Osteocyte (in vitro differentiated cells): ENCODE data around the gene HARBI1. TPM values are rescaled to one million over a fixed set of nuclear protein-coding genes. Genes with fewer than 3 reads are reported as not detected.

ENCODE experiments used
- DNase-seq: peaks from one replicate; pipeline ENCODE4 v3.0.0; 2021; ENCODE audit warnings: mixed read lengths; ENCODE audit not compliant: unreplicated experiment; ENCODE audit errors: extremely low spot score
- H3K27ac Mint-ChIP-seq: one replicate; pipeline ENCODE4 v1.8.0; 2021; ENCODE audit warnings: mild to moderate bottlenecking, mixed read lengths; ENCODE audit not compliant: unreplicated experiment
- H3K27me3 Mint-ChIP-seq: one replicate; pipeline ENCODE4 v1.8.0; 2021; ENCODE audit warnings: mixed read lengths; ENCODE audit not compliant: unreplicated experiment
- H3K36me3 Mint-ChIP-seq: one replicate; pipeline ENCODE4 v1.8.0; 2021; ENCODE audit warnings: mixed read lengths; ENCODE audit not compliant: unreplicated experiment
- H3K4me1 Mint-ChIP-seq: one replicate; pipeline ENCODE4 v1.8.0; 2021; ENCODE audit warnings: mixed read lengths; ENCODE audit not compliant: unreplicated experiment
- H3K4me3 Mint-ChIP-seq: one replicate; pipeline ENCODE4 v1.8.0; 2021; ENCODE audit warnings: mild to moderate bottlenecking, moderate library complexity, mixed read lengths; ENCODE audit not compliant: unreplicated experiment
- H3K9me3 Mint-ChIP-seq: one replicate; pipeline ENCODE4 v1.8.0; 2021; ENCODE audit warnings: mixed read lengths; ENCODE audit not compliant: unreplicated experiment
- total RNA-seq: library from RNA; stranded (reverse); gene quantifications from 2 replicates; pipeline ENCODE4 v1.2.1, GENCODE V29; 2021
- TF ChIP-seq, protein P1 (sequence below): fragments of 200-600 bp; sonication (generic); IDR thresholded peaks from 2 replicates; pipeline ENCODE4 v1.5.0; 2021; ENCODE audit warnings: antibody characterized with exemption, mild to moderate bottlenecking, moderate library complexity

HARBI1 gene
- total RNA-seq, 1 donor from 2014 or later: 6.7 TPM

DNA sequence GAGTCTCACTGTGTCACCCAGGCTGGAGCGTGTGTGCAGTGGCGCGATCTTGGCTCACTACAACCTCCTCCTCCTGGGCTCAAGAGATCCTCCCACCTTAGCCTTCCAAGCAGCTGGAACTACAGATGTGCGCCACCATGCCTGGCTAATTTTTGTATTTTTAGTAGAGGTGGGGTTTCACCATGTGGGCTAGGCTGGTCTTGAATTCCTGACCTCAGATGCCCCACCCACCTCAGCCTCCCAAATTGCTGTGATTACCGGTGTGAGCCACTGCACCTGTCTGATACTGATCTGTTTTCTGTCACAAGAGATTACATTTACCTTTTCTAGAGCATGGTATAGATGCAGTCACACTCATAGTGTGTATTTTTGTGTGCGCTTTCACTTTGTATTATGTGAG, 11.9 kb upstream of the HARBI1 start:
- TF ChIP-seq, protein P1, sequence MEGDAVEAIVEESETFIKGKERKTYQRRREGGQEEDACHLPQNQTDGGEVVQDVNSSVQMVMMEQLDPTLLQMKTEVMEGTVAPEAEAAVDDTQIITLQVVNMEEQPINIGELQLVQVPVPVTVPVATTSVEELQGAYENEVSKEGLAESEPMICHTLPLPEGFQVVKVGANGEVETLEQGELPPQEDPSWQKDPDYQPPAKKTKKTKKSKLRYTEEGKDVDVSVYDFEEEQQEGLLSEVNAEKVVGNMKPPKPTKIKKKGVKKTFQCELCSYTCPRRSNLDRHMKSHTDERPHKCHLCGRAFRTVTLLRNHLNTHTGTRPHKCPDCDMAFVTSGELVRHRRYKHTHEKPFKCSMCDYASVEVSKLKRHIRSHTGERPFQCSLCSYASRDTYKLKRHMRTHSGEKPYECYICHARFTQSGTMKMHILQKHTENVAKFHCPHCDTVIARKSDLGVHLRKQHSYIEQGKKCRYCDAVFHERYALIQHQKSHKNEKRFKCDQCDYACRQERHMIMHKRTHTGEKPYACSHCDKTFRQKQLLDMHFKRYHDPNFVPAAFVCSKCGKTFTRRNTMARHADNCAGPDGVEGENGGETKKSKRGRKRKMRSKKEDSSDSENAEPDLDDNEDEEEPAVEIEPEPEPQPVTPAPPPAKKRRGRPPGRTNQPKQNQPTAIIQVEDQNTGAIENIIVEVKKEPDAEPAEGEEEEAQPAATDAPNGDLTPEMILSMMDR: no peak
- H3K9me3 Mint-ChIP-seq: no peaks in the 10 kb centered on the region
- no peaks in the 10 kb centered on the region for H3K4me1 Mint-ChIP-seq
- H3K27me3 Mint-ChIP-seq: no peaks in the 10 kb centered on the region
- peaks cover 23% of the 10 kb centered on the region for H3K36me3 Mint-ChIP-seq
- H3K4me3 Mint-ChIP-seq: no peak overlapping the region
- DNase-seq: no peak
- H3K27ac Mint-ChIP-seq: no peak overlapping the region

DNA sequence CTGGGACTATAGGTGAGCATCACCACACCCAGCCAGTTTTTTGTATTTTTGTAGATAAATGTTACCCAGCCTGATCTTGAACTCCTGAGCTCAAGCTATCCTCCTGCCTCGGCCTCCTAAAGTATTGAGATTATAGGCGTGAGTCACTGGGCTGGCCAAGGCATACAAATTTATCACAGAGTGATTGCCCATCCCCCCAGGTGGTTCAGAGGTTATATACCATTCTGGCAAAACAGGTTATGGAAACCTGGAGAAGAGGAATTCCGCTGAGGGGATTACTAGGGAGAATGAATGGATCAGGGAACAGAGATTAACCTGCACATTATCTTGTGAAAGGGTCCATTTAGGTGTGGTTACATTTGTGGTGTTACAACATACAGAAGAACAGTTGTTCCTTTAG, 8.4 kb upstream of the HARBI1 start:
- Mint-ChIP-seq H3K4me3 (no peak overlapping the region), H3K4me1 (peaks cover 6% of the 10 kb centered on the region), H3K27me3 (no peaks in the 10 kb centered on the region), H3K36me3 (peaks cover 24% of the 10 kb centered on the region), H3K9me3 (no peaks in the 10 kb centered on the region), H3K27ac (no peak overlapping the region)
- TF ChIP-seq, protein P1: no peak
- no peak for DNase-seq

DNA sequence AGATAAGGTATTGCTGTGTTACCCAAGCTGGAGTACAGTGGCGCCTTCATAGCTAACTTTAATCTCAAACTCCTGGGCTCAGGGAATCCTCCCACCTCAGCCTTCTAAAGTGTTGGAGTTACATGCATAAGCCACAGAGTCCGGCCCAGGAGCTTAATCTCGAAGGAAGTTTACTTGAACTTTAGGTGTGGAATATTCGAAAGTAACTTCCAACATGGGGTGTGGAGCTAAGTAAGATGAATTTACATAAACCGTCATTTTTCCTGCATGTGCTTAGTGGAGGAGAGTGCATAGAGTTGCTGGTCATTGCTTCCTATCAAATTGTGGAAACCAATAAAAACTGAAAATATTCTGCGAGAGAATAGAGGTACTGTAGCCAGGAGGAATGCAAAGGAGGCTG, 1.8 kb upstream of the HARBI1 start:
- peak overlapping the region; percentile 90 for H3K4me3 Mint-ChIP-seq

DNA sequence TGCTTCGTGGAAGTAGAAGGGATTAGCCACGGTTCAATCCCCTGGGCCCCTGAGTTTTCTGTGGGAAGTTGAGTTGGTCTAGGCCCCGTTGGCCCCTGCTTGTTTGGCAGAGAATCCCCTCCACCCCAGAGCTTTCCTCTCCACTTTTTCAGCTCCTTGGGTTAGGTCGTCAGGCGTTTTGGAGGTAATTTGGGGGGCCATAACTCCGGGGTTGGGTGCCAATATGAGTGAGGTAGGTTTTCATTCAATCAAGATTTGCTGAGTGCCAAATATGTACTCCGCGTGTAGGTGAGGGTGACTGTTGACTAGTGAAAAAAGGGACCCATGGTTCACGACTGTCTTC, 916 bp upstream of the HARBI1 start:
- peaks cover 34% of the 10 kb centered on the region for H3K4me1 Mint-ChIP-seq
- no peak for DNase-seq

More for the DNA sequence above, 1.8 kb upstream of the HARBI1 start:
- H3K36me3 Mint-ChIP-seq: peaks cover 12% of the 10 kb centered on the region
- TF ChIP-seq, protein P1: no peak
- peaks cover 32% of the 10 kb centered on the region for H3K4me1 Mint-ChIP-seq
- DNase-seq: no peak
- H3K27me3 Mint-ChIP-seq: no peaks in the 10 kb centered on the region
- no peak overlapping the region for H3K27ac Mint-ChIP-seq
- no peaks in the 10 kb centered on the region for H3K9me3 Mint-ChIP-seq

DNA sequence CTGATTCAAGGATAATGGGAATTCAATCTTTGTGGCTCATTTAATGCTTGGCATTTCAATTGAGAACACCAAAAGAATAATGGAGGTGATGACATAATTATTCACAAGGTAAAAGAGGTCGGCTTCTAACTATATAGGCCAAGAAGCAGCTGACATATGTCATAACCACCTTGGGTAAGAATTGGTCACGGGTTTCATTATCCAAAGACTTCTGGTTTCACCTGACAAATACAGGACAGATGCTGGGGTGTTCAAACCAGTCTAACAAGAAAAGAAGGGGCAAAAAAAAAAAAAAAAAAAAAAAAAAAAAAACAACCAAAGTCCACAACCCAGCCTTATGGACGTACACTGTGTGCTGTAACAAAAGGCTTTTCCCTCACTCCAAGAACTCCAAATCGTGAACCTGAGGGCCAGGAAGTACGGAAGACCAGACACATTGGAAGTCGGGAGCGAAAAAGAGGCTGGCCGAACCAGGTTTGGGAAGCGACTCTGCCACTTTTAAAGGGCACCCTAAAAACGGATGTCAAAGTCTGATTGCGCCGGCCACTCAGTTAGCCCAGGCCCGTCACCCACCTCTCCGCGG, 385 bp downstream of the HARBI1 start:
- Mint-ChIP-seq H3K4me1 (peaks cover 35% of the 10 kb centered on the region), H3K9me3 (no peaks in the 10 kb centered on the region), H3K27me3 (no peaks in the 10 kb centered on the region), H3K36me3 (peaks cover 3% of the 10 kb centered on the region), H3K27ac (peak overlapping the region; percentile 99), H3K4me3 (peak overlapping the region; percentile 90)
- DNase-seq: no peak
- TF ChIP-seq, protein P1: no peak

More for the DNA sequence above, 916 bp upstream of the HARBI1 start:
- Mint-ChIP-seq H3K4me3 (peak overlapping the region; percentile 90), H3K9me3 (no peaks in the 10 kb centered on the region), H3K27me3 (no peaks in the 10 kb centered on the region), H3K27ac (peak overlapping the region; percentile 99), H3K36me3 (peaks cover 12% of the 10 kb centered on the region)
- TF ChIP-seq, protein P1: no peak
